Stimulated activated CD4-positive, alpha-beta T cell treated with anti-CD3 and anti-CD28 coated beads, Interleukin-1b, Interleukin-23, amount 100 ng/mL, for 1 hour (primary cell): ENCODE results near the gene SPOCK1.
"Not testable (repeated sequence)": the region's sequence is repeated elsewhere in the genome, so short reads cannot be mapped to it uniquely, and the experiment has no call there.

Experiments
- DNase-seq, 2 donors: peaks; one replicate each; pipeline ENCODE4 v3.0.0-alpha.2; 2020; ENCODE audit warnings: low read depth in 2 of 2

Gene SPOCK1

DNA sequence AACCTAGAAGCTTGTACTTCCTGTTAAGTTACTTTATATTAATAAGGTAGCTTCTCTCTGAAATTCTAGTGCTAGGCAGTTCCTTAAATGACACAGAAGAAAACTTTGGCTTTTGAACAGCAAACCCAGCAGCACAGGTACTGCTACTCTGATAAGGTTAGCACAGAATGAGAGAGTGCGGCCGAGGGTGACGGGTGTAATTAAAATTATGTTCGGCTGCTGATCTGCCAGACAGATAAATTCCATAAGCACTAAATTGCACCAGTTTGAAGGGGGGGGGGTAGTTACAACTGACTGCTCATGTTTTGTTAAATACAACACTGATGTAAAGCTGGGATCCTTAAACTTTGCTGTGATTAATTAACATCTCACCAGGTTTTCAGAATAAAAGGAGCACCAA is 475.1 kb downstream of the SPOCK1 start:
- no peak for DNase-seq

DNA sequence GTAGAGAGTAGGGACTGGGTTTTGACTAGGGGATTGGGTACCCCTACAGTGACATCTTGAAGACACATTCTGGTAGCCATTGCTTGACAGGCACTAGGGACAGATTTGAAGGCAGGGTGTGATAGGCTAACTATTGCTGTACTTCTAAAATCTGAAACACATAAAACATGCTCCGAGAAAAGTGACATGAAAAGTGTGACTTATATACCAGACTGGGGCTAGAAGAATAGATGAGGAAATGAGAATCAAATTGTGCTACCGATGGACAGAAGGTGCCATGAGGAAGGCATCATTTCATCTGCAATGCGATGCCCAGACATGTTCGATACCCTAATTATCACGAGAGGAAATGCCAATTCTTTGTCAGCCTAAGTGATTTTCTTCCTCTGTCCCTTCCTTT is 475.8 kb downstream of the SPOCK1 start:
- DNase-seq: no peak

DNA sequence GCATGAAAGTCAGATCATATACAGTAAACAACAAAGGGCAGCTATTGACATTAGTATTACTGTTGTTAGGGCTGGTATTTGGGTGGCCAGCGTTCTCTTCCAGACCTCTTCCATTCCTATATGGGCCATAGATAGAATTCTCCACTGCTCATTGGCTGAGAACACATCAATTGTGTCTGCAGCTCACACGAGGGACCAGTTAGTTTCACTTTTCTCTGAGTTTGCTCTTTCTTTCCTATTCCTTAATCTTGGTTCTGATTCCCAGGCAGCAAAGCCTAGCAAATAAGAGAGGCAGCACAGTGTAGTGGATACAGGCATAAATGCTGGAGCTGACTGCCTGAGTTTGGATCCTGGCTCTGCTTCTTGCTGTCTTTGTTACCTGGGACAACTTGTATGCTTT is 476.4 kb downstream of the SPOCK1 start:
- DNase-seq: no peak

DNA sequence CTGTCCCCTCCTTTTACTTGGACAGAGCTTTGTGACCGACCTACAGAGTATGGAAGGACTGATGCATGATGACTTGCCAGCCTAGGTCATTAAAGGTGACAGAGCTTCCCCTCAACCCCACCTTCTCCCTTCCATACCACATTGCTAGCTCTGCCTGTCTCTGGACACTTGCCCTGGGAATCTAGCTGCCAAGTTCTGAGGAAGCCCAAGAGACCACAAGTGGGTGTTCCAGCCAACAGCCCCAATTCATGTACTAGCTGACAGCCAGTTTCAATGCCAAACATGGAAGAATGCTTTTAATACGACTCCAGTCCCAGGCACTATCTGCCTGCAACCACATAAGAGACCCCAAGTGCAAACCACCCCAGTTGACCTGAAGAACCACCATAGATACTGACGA is 477.1 kb downstream of the SPOCK1 start:
- DNase-seq: no peak

DNA sequence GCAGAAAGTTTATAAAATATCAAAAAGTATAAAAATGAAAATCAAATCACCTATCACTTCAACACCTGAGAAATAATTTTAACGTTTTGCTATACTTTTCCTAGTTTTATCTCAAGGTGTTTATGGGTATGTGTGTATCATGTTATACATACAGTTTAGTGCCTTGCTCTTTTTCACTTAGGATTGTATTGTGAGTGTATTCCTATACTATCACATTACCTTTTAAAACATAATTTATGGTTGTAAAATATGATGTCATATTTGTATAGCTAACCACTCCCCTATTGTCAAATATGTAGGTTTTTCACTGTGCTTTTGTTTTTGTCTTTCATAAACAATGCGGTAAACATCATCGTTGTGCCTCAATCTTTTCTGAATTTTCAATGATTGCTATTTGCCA is 479.9 kb downstream of the SPOCK1 start:
- no peak for DNase-seq

DNA sequence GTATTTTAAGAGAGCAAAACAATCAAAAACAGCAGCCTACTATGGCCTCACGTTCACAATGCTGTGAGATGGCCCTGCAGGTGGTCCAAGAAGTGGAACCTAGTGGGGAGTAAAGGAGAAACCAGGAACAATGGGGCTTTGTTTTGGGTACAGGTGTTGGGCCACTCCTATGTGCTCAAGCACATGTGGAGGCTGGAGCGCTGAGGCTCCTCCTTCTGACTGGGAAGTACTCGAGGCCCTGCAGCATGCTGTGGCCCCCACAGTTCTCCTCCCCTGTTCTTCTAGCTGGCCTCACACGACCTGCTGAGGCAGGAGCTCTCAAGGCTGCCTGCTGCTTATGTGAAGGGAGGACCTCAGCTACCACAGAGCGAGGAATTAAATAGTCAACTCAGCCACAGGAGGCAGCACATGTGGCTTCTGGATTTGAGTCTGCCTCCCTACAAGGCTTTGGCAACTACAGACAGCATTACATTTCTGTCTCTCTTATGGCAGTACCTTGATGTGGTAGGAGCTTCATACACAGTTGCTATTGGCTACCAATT is 482.3 kb downstream of the SPOCK1 start:
- DNase-seq: no peak

DNA sequence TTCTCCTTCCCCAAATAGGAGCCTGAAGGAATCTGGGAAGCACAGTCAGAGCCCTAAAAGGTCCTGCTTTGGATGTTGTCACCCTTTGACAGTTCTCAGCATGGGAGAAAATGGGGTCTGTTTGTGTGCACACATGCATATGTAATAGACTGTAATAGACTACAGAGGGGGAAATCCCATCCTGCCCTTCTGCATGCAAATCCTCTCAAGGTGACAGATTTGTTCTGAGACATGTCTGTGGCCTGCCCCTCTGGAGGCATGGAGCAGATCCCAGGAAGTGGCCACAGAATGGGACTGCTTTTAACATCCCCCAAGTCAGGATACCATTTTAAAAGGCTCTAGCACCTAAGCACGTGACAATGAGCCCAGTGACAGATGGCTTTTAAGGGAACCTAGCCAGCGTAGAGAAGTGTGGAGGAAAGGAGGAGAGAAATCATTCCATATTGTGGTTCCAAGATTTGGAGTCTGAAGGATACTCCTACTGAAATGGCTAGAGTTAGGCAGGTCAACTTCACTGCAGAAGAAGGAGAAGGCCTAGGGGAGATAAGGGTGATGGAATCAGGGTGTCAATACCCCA is 483.5 kb downstream of the SPOCK1 start:
- DNase-seq: no peak

DNA sequence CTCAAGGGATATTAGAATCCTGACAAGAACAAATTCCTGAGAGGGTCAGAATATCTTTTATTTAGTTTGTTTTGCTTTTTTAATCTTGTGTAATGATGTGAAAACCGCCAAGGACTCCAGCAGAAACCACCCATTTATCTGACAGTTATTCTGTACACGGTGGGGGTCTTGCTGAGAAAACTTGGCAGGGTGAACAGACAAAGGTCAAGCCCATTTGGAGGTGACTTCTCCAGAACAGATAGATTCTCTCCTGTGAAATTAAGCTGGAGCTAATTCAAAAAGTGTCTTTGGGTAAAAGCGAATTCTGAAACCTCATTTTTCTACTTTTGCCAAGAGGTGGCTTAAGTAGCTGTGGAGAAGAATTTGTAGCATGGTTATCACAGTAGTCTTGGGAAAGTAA is 484.4 kb downstream of the SPOCK1 start:
- no peak for DNase-seq

DNA sequence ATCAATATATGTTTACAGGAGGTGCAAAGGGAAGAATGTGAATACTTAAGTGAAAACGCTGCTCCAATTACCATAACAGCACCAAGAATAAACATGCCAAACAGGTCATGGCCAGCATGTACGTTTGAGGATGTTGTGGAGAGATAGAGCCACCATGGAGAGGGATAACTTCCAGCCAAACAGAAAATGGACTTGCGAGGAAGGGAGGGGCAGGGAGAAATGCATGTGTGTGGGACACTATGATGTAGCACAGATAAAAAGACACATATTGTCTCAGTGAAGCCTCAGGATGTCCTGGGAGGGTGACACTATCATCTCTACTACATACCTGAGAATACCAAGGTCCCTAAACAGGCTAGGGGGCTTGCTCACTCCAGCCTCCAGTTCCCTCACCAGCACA is 488.9 kb downstream of the SPOCK1 start:
- DNase-seq: no peak

DNA sequence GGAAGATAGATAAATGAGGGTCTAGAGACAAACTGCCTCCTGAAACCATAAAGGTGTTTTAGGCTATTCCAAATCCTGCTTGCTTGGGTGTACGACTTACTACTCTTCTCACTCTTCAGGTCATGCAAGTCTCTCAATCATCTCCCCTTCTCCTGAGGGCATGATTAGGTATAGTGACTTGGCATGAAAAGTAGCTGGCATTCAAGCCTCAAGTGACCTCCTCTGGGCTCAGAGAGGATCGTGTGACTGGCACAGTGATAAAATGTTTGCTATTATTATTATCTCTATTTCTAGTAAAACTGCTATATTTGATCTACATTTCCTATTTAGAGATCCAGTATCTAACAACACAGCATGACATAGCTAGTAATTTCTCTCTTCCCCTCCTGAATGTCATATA is 494.8 kb downstream of the SPOCK1 start:
- no peak for DNase-seq

DNA sequence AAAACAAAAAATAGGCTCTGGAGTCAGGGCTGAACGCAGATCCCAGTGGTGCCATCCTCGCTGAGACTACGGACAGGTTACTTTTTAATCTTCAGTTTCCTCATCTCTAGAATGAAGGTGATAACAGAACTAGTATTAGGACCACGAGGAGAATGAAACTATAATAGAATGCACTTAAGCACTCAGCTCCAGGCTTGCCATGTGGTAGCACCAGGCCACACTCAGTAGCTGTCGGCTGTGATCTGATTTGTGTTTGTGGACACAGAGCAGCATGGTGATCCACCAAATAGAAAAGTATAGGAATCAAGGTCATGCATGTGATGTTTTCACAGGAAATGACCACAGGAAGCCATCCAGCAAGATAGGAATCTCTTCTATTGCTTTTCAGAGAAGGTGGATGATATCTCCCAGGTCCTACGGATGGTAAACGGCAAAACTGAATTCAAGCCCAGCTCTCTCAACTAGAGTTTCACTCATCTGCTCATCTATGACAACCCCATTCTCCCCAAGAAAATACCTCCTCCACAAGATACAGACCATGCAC is 498.0 kb downstream of the SPOCK1 start:
- no peak for DNase-seq

DNA sequence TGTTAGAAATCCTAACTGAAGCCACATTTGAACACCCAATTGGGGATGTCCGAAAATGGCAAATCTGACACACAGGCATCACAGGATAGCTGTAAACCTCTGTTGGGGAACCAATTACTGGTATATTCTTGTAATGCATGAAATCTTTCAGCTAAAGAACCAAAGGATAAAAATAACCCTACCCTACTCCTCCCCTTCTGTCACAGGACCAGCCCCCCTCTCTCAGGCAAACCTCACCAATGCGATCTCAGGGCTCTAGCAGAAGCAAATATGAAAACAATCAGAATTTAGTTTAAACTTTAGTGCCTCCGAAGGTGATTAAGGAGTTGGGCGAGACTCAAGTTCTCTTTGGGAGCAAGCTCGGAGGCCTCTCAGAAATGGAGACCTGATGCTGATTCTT is 499.3 kb downstream of the SPOCK1 start:
- DNase-seq: no peak

DNA sequence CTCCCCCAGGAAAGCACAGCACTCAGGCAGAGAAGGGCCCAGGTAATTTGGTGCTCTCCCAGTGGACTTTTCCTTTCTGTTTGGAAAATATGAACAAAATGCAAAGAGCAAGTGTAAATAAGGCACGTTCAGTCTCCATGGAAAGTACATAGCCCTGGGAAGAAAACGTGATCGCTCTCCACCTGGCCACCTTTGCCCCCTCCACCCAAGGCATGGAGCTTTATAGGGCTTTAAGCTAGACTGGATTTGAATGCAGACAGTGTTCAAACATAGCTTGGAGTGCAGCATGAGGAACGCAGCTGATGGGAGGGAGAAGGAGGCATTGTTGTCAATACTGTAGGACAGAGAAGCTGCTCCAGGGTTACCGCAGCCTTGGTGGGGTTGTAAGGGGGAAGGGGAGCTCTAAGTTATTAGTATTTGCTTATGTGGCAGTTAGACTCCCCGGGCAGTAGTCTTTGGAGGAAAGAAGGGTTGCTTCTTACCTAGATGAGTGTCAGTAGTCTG is 500.2 kb downstream of the SPOCK1 start:
- no peak for DNase-seq

DNA sequence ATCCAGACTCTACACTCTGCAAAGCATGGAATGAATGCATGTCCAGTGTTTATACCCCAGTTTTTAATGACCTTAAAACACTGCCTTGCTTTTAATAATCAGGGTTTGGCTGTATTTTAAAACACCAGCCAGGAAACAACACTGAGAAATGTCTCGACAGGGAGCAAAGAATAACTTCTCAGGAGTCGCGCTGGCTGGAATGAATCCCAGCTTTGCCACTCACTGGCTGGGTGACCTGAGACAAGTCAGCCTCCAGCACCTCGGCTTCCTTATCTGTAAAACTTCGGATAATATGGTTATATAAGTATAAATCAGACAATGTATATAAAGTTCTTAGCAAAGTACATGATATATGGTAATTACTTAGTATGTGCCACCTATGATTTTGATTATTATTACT is 505.0 kb downstream of the SPOCK1 start:
- no peak for DNase-seq

DNA sequence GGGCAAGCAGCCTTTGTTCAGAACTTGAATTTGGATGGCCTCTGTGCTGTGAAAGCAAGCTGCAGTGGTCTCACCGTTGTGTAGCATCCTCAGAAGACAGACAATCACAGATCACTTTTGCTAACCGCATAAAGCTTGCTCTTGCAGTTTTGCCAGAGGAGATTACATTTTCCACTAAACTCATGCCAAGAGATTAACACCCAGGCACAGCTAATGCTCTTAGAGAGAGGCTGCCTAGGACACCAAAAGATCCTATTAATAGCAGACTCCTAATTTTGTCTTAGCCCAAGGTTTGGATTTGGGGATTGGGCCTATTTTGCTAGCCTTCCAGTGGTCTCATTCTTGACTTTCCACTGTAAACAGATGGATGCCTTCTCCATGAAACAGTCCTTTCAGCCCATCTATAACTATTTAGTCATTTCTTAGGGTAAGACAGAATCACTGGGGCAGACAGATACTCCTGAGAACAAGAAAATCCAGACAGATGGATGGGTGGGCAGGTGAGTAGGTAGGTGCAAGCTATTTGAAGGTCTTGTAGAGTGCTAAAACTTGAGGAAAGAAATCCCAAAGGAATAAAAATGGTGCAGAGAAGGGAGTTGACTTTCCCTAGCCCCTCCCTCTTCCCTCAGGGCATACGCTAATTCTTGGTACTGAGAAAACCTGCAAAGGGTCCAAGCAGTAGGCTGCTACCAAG is 506.2 kb downstream of the SPOCK1 start:
- DNase-seq: no peak

DNA sequence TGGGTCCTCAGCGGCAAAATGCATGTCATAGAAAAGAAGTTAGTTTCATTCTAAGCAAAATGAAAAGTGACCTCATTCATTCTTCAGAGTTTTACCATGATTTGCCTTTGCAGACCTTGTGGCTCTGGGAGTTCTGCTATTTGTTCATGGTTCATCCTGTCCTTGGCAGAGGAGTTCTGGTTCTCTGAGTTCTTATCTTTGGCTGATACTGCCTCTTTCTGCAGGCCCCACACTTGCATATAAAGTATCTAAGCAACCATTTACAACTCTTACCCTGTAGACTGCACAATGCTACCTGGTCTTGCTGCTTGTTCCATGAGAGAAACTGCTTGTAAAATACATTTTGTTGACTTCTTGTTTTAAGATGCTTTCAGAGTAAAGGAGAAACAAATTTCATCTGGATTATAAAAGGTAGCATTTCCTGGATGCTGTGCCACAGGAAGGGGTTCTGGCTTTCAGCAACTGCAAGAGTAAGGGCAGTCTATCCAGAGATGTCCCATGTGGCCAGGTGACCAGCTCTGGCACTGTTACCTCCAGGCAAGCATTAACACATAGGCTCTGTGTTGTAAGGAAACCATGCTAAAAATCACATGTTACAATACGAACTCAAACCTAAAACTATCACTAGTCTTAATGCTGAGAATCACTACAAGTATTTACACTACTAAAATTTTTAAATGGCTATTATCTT is 513.2 kb downstream of the SPOCK1 start:
- DNase-seq: no peak

DNA sequence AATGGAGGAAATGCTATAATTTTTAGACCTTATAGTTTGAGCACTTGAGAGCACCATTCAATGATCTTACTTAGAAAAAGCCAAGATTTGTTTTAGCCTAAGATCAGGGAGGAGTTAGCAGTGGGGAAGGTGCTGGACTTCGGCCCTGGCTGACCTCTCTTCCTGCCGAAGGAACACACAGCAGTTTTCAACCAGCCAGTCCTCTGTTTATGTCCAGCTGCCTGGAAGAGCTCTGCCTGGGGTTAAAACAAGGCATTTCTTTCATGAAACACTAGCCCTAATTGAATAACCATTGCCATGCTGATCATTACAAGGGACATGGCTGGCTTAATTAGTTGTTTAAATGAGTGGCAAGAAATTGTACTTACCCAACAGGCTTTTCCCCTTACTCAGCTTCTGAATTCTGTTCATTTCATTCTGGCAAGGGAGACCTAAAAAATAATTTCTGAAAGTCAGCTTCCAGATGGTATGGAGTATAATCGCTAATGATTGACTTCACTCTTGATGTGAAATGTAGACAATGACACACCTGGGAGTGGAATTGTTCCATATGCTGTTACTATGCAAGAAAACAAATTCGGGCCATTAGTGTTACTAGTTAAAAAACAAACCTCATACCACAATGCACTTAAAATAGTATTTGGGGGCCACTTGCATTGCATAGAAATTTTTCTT is 514.2 kb downstream of the SPOCK1 start:
- no peak for DNase-seq

DNA sequence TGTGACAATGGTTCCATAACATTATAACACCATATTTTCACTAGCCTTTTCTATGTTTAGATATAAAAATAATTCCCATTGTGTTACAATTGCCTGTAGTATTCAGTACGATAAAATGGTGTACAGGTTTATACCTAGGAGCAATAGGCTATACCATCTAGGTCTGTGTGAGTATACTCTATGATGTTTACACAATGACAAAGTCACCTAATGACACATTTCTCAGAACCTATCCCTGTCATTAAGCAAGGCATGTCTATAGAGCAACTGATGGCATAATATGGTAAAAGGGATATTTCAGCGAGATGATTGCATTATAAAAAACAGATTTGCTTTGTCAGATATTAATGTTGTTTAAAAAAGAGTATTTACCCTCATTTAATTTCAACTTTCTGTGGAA is 517.2 kb downstream of the SPOCK1 start:
- DNase-seq: no peak

DNA sequence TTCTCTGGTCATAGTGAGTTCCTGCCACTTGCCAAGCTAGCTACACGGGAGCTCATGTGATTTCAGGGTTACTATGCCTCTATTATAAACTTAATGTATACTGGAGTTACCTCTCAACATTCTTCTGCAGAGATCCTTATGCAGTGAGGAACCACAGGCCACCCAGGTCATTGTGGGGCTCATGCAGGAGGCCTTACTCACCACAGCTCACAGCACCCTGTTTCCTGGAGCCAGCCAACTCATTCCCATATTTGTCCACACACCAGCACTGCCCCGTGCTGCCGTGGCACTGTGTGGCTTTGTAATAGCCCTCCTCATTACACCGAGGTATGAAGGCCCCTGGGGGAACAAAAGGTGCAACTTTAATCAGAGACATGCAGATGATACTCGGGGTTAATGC is 520.0 kb downstream of the SPOCK1 start:
- DNase-seq: no peak

DNA sequence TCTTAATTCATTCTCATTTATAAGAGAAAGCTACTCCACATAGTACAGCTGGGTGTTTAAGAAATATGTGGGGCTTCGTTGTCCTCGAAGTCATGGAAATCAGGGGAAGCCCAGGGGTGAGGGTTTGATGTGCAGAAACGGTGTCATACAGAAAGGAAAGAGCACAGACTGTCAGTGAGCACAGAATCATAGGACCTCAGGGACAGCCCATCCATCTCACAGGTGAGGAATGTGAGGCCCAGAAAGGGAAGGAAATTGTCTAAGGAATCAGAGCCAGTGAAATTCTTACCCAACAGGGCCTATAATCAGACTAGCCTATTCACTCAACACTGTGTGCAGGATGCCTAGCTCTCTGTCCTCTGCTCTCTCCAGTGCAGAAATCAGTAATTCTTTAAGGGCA is 535.6 kb downstream of the SPOCK1 start:
- DNase-seq: no peak

DNA sequence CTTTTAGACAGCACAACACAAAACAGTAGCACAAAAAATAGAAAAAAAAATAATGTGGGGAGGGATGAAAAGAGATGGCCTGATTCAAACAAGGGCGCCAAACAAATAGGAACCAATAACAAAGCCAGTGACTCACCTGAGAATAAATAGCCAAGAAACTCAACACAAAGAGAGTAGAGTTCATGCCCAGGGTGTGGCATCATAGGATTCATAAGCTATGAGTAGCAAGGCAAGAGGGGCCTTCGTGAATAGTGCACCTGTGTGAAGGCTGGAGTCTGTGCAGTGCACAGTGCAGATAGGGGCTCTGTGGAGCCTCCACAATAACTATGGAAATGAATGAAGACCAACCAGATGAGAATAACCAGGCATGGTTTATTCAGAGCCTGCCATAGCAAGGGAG is 541.7 kb downstream of the SPOCK1 start:
- no peak for DNase-seq

DNA sequence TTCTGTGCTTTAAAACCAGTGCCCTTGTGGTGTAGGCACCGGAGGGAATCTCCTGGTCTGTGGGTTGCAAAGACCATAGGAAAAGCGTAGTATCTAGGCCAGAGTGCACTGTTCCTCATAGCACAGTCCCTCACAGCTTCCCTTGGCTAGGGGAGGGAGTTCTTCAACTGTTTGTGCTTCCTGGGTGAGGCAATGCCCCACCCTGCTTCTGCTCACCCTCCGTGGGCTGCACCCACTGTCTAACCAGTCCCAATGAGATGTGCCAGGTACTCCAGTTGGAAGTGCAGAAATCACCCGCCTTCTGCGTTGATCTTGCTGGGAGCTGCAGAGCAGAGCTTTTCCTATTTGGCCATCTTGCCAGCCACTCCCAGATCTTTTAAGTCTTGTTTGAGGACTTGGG is 545.0 kb downstream of the SPOCK1 start:
- DNase-seq: not testable (repeated sequence)
